Liver (tissue), 3 donors: ENCODE results near the gene GPR157.

ENCODE experiments used
- ATF3 ChIP-seq: IDR thresholded peaks from 2 replicates; pipeline ENCODE4 v1.6.1; 2016; ENCODE audit warnings: antibody characterized with exemption
- EGR1 ChIP-seq, 2 donors: IDR thresholded peaks; 2 replicates each; pipeline ENCODE4 v1.6.1; 2016 to 2018; ENCODE audit warnings: antibody characterized with exemption in 2 of 2, low read depth in 2 of 2
- GABPA ChIP-seq, 2 donors: IDR thresholded peaks in 1 of 2; conservative IDR thresholded peaks in 1 of 2; 2 replicates each; pipeline ENCODE4 v1.6.1; 2016; ENCODE audit warnings: antibody characterized with exemption in 2 of 2, mild to moderate bottlenecking in 1 of 2, moderate library complexity in 1 of 2
- HNF4G ChIP-seq: IDR thresholded peaks from 2 replicates; pipeline ENCODE4 v1.6.1; 2016; ENCODE audit warnings: antibody characterized with exemption
- MAX ChIP-seq: IDR thresholded peaks from 2 replicates; pipeline ENCODE4 v1.6.1; 2016; ENCODE audit warnings: antibody characterized with exemption
- RAD21 ChIP-seq, 2 donors: IDR thresholded peaks; 2 replicates each; pipeline ENCODE4 v1.6.1; 2016; ENCODE audit warnings: antibody characterized with exemption in 2 of 2, mild to moderate bottlenecking in 2 of 2
- SP1 ChIP-seq: IDR thresholded peaks from 2 replicates; pipeline ENCODE4 v1.6.1; 2018; ENCODE audit warnings: antibody characterized with exemption, mild to moderate bottlenecking
- TAF1 ChIP-seq: conservative IDR thresholded peaks from 2 replicates; pipeline ENCODE4 v1.6.1; 2016; ENCODE audit warnings: antibody characterized with exemption, mild to moderate bottlenecking
- YY1 ChIP-seq: IDR thresholded peaks from 2 replicates; pipeline ENCODE4 v1.6.1; 2016; ENCODE audit warnings: antibody characterized with exemption, mild to moderate bottlenecking
- TF ChIP-seq, protein P1 (sequence below): fragments of 150-350 bp; IDR thresholded peaks from 2 replicates; pipeline ENCODE4 v1.5.1; 2017; ENCODE audit warnings: improper control_type of control experiment, low read depth, low read length; ENCODE audit not compliant: missing input control
- TF ChIP-seq, protein P2 (sequence below): IDR thresholded peaks from 2 replicates; pipeline ENCODE4 v1.6.1; 2016; ENCODE audit warnings: antibody characterized with exemption, mild to moderate bottlenecking
- donor health status: healthy.
- donor health status: healthy.

DNA sequence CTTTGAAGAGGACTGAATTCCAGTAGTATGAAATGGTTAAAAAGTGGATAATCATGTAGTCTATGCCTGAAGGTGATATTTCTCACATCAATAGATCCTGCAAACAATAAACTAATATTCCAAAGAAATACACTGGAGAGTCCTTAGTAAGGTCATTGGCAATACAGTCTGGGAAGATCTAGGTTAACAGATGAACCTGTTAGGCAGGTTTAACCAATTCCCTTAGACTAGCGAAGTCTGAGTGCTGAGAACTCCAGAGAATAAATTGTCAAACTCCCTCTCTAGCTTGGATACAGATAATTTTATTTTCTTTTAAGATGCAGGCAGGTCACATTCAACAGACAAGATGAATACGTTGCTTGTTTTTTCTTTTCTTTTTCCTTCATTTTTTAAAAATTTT is 2.4 kb downstream of the GPR157 start:
- TF ChIP-seq EGR1 (IDR thresholded peaks at IDR 0.05; ENCODE audit: low read depth in 2 of 2) (no peak), RAD21 (IDR thresholded peaks at IDR 0.05) (no peak), SP1 (no peak), ATF3 (no peak), MAX (no peak), YY1 (no peak), TAF1 (no peak), GABPA (IDR thresholded peaks at IDR 0.05 in 1 of 2, conservative IDR thresholded peaks at IDR 0.05 in 1 of 2) (no peak), HNF4G (no peak)
- TF ChIP-seq, protein P1, sequence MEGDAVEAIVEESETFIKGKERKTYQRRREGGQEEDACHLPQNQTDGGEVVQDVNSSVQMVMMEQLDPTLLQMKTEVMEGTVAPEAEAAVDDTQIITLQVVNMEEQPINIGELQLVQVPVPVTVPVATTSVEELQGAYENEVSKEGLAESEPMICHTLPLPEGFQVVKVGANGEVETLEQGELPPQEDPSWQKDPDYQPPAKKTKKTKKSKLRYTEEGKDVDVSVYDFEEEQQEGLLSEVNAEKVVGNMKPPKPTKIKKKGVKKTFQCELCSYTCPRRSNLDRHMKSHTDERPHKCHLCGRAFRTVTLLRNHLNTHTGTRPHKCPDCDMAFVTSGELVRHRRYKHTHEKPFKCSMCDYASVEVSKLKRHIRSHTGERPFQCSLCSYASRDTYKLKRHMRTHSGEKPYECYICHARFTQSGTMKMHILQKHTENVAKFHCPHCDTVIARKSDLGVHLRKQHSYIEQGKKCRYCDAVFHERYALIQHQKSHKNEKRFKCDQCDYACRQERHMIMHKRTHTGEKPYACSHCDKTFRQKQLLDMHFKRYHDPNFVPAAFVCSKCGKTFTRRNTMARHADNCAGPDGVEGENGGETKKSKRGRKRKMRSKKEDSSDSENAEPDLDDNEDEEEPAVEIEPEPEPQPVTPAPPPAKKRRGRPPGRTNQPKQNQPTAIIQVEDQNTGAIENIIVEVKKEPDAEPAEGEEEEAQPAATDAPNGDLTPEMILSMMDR = no peak
- TF ChIP-seq, protein P2, sequence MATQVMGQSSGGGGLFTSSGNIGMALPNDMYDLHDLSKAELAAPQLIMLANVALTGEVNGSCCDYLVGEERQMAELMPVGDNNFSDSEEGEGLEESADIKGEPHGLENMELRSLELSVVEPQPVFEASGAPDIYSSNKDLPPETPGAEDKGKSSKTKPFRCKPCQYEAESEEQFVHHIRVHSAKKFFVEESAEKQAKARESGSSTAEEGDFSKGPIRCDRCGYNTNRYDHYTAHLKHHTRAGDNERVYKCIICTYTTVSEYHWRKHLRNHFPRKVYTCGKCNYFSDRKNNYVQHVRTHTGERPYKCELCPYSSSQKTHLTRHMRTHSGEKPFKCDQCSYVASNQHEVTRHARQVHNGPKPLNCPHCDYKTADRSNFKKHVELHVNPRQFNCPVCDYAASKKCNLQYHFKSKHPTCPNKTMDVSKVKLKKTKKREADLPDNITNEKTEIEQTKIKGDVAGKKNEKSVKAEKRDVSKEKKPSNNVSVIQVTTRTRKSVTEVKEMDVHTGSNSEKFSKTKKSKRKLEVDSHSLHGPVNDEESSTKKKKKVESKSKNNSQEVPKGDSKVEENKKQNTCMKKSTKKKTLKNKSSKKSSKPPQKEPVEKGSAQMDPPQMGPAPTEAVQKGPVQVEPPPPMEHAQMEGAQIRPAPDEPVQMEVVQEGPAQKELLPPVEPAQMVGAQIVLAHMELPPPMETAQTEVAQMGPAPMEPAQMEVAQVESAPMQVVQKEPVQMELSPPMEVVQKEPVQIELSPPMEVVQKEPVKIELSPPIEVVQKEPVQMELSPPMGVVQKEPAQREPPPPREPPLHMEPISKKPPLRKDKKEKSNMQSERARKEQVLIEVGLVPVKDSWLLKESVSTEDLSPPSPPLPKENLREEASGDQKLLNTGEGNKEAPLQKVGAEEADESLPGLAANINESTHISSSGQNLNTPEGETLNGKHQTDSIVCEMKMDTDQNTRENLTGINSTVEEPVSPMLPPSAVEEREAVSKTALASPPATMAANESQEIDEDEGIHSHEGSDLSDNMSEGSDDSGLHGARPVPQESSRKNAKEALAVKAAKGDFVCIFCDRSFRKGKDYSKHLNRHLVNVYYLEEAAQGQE = no peak
